Measurements from ENCODE around the gene TNFRSF12A. TPM values are rescaled to one million over a fixed set of nuclear protein-coding genes. Genes with fewer than 3 reads are reported as not detected.

Gene TNFRSF12A
- total RNA-seq, 1 donor from 2014 or later, result 4.8 TPM

DNA sequence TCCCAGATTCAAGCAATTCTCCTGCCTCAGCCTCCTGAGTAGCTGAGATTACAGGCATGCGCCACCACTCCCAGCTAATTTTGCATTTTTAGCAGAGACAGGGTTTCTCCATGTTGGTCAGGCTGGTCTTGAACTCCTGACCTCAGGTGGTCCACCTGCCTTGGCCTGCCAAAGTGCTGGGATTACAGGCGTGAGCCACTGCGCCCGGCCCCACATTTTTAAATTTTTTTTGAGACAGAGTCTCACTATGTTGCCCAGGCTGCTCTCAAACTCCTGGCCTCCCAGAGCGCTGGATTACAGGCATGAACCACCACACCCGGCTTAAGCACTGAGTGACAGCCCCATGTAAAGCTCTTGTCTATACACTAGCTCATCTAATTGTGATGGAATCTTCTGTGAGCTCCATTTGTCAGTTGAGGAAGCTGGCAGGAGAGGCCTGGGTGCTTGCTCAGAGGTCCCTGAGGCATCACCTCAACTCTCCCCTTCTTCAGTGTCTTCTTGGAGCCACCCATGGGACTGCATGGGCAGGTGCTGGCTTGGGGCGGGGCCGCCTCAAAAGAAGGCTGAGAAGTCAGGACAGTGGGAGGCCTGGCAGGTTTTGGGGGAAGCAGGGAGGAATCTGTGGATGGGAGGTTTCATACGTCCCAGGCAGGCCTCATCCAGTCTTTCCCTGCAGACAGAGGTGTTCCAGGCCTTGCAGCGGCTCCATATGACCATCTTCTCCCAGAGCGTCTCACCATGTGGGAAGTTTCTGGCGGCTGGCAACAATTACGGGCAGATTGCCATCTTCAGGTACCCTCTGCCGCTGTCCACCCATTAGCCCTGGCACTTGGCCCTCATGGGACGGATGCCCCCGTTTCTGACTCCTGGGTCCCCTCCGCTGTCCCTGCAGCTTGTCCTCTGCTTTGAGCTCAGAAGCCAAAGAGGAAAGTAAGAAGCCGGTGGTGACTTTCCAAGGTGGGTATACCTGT is 5.1 kb downstream of the TNFRSF12A start:
- intact Hi-C loops (cut with micrococcal nuclease), result loop anchor here (10.0 kb wide), 1 partner anchor 479 kb away; the partner anchor contains the start of gene CLUAP1

GRCh38 chr16:3026003-3026378 is 5.8 kb downstream of the TNFRSF12A start:
- intact Hi-C loops (cut with micrococcal nuclease), result loop anchor here (10.0 kb wide), 1 partner anchor 479 kb away; the partner anchor contains the start of gene CLUAP1

DNA sequence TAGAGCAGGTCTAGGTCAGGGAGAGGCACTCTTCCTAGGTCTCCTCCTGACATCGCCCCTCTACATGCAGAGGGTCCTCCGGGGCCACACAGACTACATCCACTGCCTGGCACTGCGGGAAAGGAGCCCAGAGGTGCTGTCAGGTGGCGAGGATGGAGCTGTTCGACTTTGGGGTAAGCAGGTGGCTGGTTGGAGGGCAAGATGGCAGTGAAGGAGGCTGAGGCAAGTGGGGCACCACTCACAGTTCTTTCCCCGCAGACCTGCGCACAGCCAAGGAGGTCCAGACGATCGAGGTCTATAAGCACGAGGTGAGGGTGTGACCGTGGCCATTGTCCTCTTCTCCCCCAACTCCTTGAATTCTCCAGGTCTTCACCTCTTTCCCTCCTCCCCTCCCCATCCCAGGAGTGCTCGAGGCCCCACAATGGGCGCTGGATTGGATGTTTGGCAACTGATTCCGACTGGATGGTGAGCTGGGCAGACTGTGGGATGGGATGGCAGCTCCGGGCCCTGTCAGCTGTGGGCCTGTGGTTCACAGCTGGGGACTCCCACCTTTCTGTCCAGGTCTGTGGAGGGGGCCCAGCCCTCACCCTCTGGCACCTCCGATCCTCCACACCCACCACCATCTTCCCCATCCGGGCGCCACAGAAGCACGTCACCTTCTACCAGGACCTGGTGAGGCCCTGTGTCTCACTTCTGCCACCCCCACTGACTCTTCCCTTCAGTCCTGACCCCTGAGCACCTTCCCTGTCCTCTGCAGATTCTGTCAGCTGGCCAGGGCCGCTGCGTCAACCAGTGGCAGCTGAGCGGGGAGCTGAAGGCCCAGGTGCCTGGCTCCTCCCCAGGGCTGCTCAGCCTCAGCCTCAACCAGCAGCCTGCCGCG is 6.7 kb downstream of the TNFRSF12A start:
- intact Hi-C loops (cut with micrococcal nuclease), result loop anchor here (10.0 kb wide), 1 partner anchor 478 kb away; the partner anchor contains the start of gene CLUAP1

GRCh38 chr16:3027489-3027795 is 7.3 kb downstream of the TNFRSF12A start:
- intact Hi-C loops (cut with micrococcal nuclease), result loop anchor here (10.0 kb wide), 1 partner anchor 477 kb away; the partner anchor contains the start of gene CLUAP1

- intact Hi-C loops (cut with micrococcal nuclease), result loop anchor here (2.0 to 10.0 kb wide), 2 partner anchors 97 to 477 kb away; partner anchors contain the start of gene CLUAP1
Observed at GRCh38 chr16:3027983-3028715, 8.0 kb downstream of the TNFRSF12A start.

DNA sequence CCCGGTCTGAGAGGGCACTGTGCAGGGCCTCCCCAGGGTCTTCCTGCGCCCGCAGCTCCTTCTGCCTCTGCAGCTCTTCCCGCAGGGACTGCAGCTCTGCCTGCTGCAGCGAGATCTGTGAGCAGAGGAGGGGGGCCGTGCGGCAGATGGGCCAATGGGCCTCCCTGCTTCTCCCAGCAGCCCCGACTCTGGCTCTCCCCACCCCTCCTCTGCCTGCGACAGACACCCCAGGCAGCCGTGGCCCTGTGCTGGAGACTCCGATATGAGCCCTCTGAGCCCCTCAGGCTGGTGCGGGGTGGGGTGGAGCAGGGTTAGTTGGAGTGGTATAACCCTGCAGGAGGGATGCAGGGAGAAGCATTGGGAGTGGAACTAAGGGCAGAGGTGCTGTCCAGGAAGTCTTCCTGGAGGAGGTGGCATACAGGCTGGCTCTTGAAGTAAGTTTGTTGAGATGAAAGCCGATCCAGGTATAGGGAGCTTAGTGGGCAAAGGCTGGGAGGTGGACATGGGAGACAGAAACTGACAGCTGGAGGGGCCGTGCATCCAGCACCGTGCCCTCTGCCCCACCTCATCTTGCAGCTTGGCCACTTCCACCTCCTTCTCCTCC is 8.7 kb downstream of the TNFRSF12A start:
- intact Hi-C loops (cut with micrococcal nuclease), result loop anchor here (2.0 to 10.0 kb wide), 2 partner anchors 96 to 476 kb away; partner anchors contain the start of gene CLUAP1

DNA sequence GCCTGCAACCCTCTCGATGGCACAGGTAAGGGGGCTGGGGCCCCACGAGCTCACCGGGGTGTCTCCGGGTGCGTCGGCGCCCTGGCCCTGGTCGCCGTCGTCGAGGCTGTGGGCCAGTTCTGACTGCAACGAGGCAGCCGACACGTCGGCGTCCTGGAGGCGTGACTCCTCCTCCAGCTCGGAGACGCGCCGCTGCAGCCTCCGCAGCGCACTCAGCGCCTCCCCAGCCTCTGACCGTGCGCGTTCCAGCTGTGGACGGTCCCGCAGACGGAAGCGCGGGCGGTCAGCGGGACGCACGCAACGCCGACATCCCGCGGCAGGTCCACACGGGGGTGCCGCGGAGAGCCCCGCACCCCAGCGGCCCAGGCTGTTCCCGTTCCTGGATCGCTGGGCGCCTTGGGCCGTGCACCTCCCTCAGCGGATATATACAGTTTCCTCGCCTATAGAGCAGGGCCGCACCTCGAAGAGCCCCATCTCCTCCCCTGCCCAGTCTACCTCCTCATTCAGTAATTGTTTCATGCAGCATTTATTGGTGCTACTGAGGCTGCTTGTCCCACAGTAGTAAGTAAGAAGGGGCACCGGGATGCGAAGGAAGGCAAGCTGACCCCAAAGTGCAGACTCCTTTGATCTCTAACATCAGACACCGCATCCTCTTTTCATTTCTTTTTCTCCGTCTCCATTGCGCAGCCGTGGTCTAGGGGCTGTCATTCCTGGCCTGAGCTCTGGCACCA is 9.5 kb downstream of the TNFRSF12A start:
- intact Hi-C loops (cut with micrococcal nuclease), result loop anchor here (2.0 to 10.0 kb wide), 3 partner anchors 15 to 475 kb away; partner anchors contain the start of gene CLUAP1

GRCh38 chr16:3030222-3031212 is 10.3 kb downstream of the TNFRSF12A start:
- intact Hi-C loops (cut with micrococcal nuclease), result loop anchor here (2.0 kb wide), 1 partner anchor 14 kb away; no protein-coding TSS in a partner anchor

GRCh38 chr16:3032624-3033023 is 12.5 kb downstream of the TNFRSF12A start:
- intact Hi-C loops (cut with micrococcal nuclease), result no loop called here

- intact Hi-C loops (cut with micrococcal nuclease), result no loop called here
Observed at GRCh38 chr16:3035289-3035971, 15.3 kb downstream of the TNFRSF12A start.

- intact Hi-C loops (cut with micrococcal nuclease), result no loop called here
Observed at GRCh38 chr16:3035972-3036725, 16.0 kb downstream of the TNFRSF12A start.

- intact Hi-C loops (cut with micrococcal nuclease), result no loop called here
Observed at GRCh38 chr16:3036726-3037315, 16.7 kb downstream of the TNFRSF12A start, which contains the start of gene BICDL2. Gene BICDL2, minus strand, starts transcription at chr16:3036944. Its CDS starts 1,448 bp downstream, at chr16:3035496.

GRCh38 chr16:3038256-3038655 is 18.1 kb downstream of the TNFRSF12A start:
- intact Hi-C loops (cut with micrococcal nuclease), result no loop called here

DNA sequence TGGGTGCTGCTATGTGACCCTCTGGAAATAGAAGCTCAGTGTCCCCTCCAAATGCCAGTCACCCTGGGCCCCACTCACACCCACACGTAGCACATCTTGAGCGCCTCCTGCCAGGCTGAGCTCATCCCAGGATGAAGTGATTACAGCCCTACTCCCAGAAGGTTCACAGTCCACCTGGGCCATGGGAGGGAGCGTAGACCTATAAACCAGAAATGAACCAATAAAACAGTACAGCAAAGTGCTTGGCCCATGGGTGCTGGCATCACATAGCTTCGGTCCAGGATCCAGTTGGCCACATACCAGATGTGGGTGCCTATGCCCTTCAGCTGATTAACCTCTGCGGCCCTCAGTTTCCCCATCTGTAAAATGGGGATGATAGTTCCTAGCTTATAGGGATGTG is 18.7 kb downstream of the TNFRSF12A start:
- intact Hi-C loops (cut with micrococcal nuclease), result no loop called here

GRCh38 chr16:3042376-3042775 is 22.2 kb downstream of the TNFRSF12A start:
- intact Hi-C loops (cut with micrococcal nuclease), result no loop called here

- intact Hi-C loops (cut with micrococcal nuclease), result loop anchor here (2.0 kb wide), 1 partner anchor 14 kb away; no protein-coding TSS in a partner anchor
Observed at GRCh38 chr16:3044708-3045107, 24.5 kb downstream of the TNFRSF12A start.

Measured in T-helper 2 cell treated with Interferon-gamma antibody and Interleukin-4, amounts not matched to agents 100 ng/mL and 5 ng/mL, for 36 hours (primary cell).